Left colon (tissue), 2 donors: Measurements from ENCODE around the gene ARSJ. TPM values are rescaled to one million over a fixed set of nuclear protein-coding genes. Genes with fewer than 3 reads are reported as not detected.

Experiments
- ATAC-seq: fragments of 200-7000 bp; cut with Tn5 transposase; one replicate; pipeline ENCODE4 v1.9.1; 2020; ENCODE audit warnings: mild to moderate bottlenecking, moderate library complexity
- DNase-seq, 2 donors: peaks; one replicate each; pipeline ENCODE4 v3.0.0-alpha.2; 2020
- intact Hi-C, 2 donors: fragments of 100-400 bp; cut with DNase I in 1 of 2; cut with micrococcal nuclease in 1 of 2; formaldehyde crosslinking; loops; one replicate each; pipeline versions ENCODE4 v1.11.2 to v1.14.0; 2022; cut with DNase I, micrococcal nuclease
- total RNA-seq, 2 donors: library from RNA; stranded (reverse); fragmentation: NEBNext Ultra II Directional; extraction: Animal tissue kit (Norgen Biotek cat#: 25700); gene quantifications; one replicate each; pipeline ENCODE4 v1.2.1, GENCODE V29; 2021
- donor health status: DM: no; HTN: no; CAD: no.
- donor health status: DM: yes; HTN: yes; CAD: no.

The ARSJ gene
- total RNA-seq, 2 donors from 2014 or later = 9.3 to 10.6 TPM

DNA sequence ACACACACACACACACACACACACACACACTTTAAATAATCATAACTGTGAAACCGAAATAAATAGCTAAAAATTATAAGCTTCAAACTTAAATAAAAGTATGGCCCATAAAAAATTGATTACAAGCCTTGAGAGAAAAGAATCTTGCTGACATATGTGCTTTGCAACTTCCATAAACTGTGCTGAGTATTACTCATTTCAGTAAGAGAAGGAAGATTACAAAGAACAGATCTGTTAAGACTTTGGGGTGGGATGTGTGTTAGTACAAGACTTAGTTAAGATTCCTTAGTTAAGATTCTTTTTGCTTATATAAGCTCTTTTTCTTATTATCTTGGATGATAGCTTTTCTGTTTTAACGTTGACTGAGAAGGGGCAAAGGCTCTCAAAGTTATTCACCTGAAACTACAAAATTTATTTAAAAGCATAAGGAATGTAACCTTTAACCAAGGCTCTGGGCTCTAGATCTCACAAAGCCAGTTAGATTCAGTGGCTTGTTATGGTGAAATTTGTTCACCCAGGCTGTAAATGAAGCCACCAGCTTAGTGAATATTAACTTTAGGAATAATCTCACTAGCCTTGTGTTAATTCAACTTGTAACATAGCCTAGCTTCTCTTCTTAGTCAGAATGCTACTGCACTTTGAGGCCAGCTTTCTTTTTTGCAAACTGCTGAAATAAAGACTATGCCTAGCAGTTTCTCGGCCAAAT lies 58.2 kb downstream of the ARSJ start:
- intact Hi-C loops = no loop called here
- ATAC-seq (no peak), DNase-seq (no peak)

DNA sequence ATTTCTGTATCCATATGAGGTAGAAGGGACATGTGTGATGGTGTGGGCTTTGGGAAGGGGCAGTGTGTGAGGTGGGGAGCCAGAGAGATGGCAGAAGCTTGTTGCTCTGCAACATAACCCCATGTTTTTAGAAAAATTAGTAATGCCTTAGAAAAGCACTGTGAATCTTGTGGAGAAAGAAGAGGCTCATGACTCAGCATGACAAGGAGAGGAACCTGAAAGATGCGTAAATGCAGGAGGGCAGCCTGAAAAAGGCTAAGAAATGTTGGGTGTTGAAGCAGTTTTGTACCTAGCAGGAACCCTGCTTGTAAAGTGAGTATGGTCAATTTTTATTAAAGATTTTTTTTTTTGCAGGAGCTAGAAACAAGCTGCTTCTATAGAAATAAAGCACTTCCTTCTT lies 59.8 kb downstream of the ARSJ start:
- ATAC-seq (no peak), DNase-seq (no peak)
- intact Hi-C loops = no loop called here

DNA sequence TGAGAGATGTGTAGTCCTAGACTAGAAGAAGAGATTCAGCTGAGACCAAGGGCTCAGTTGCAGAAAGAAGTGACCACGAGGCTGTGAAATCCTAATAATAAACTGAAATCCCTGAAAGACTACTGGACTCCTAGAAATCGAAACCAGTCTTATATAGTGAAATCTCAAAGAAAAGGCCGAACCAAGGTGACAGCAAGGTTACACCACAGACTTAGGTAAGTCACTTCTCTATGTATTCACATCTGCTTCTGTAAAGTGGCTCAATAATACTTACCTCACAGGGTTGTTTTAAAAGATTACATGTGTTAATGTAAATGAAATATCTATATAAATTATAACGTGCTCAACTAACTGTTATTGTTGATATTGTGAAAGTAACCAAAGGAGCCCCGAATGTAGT lies 60.3 kb downstream of the ARSJ start:
- ATAC-seq = no peak
- intact Hi-C loops = no loop called here
- no peak for DNase-seq

DNA sequence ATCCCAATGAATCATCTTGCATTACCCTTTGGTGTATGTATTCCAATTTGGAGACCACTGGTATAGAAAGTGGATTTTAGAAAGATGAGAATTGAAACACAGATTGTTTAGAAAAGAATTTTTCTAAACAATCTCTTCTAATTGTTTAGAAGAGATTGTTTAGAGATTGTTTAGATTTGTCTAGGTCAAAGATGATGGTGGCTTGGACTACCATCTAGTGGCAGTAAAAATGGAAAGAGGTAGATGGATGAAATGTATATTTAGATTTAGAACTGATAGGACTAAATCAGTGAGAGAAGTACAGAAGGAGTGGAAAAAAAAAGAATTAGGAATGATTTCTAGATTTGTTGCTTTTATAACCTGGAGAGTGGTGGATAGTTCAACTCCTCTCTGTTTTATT lies 70.6 kb downstream of the ARSJ start:
- intact Hi-C loops = no loop called here
- no peak for DNase-seq

DNA sequence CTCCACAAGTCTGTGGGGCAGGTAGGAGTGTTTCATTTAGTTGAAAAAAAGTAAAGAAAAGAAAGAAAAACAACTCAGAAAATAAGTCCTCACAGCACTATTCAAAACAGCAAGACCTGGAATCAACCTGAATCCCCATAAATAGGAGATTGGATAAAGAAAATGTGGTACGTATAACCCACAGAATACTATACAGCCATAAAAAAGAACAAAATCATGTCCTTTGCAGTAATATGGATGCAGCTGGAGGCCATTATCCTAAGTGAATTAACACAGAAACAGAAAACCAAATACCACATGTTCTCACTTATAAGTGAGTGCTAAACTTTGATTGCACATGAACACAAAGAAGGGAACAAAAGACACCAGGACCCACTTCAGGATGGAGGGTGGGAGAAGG lies 71.9 kb downstream of the ARSJ start:
- DNase-seq (no peak), ATAC-seq (no peak)
- intact Hi-C loops = no loop called here

More for the DNA sequence above, 70.6 kb downstream of the ARSJ start:
- no peak for ATAC-seq

DNA sequence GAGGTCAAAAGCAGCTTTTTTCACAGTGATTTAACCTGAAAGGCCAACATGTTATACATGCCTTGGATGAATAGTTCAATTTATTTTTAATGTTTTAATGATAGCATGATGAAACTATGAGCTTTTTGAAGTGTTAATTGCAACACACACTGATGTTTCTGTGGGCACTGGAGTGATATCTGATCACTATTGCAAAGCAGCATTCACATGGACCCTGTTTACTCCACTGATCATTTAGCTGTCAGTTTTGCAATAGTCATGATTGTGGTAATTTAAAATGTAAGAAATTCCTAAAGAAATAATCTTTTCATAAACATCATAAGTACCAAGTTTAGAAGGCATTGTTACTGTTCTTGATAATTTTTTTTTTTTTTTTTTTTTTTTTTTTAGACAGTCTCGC lies 74.1 kb downstream of the ARSJ start:
- no peak for DNase-seq
- intact Hi-C loops = no loop called here
- no peak for ATAC-seq

DNA sequence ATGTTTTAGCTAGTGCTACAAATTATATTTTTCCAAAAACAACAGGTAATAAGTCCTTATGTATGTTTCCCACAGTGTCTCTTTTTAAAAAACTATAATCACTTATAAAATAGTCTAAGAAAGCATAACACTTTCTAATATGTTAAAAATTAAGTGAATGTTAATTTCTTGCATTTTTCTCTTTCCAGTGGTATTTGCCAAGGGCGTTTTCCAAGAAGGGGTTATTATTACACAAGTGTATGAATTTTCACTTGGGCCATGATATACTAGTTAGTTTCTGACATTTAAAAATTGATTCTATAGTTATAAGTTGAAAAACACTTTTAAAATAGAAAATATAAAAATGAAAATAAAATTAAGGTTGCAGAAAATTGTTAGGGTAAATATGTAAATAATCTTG lies 74.6 kb downstream of the ARSJ start:
- intact Hi-C loops = no loop called here
- ATAC-seq (no peak), DNase-seq (no peak)

DNA sequence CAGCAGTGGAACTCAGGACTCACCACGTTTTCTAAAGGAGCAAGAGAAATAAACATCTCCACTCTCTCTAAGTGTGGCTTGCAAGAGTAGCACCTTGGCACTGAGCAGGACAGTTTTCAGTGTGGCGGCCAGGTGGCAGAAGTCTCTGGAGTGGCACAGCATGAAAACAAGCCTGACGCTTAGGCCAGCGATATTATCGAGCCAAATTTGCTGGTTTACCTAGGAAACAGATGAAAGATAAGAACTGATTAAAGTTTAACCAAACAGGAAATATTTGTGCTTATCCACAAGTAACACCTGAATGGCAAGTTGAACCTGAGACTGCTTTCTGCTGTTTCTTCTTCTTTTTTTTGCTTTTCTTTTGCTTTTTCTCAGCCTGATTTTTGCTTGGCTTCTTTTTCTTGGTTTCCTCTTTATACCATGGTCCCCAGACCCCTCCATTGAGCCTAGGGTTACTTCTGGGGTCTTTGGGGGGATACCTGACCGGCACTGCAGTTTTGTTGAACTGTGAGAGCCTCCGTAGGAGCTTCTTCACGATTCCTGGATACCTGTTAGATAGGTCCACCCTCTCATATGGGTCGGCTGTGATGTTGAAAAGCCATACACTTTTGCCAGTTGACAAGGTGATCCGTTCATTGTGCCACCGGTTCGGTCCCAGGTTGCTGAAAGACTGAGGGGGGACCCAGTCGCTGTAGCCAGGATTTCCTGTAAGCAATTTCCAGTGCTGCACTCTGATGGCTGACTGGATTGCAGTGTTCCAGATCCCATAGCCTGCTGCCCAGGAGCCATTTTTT lies 77.3 kb downstream of the ARSJ start:
- DNase-seq (peak; percentile 71 to 72), ATAC-seq (peak; percentile 100)
- intact Hi-C loops = no loop called here

DNA sequence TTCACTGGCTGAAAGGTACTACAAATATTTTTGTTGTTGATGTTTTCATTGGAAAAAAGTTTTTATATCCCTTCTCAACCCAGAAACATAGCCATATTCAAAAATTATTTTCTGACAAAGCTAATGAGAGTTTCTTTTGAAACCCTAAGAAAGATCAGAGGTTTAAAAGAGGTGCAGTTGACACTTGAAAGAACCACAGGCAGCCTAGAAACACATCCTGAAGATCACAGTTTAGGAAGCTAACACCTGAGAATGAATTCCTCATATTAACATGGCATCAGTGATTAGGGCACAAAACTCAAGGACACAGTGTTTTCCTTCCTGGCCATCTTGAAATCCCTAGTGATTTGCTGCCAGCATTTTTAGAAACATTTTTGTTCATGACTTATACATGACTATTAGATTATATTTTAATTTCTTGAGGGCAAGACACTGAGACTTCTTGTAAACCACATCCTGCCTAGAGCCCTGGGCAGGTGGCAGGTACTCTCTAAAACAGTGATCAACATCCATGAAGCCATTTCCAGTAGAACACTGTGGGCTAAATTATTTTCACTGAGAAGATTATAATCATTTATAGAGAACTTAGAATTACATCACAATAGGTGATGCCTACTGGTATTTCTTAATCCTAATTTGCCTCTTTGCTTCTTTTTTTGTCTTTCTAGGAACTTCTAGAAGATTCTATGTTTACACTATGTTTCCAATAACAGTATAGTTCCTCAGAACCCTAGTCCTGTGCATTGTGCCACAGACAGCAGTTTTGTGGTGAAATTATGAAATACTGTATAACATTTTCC lies 80.0 kb downstream of the ARSJ start:
- ATAC-seq = no peak
- no peak for DNase-seq
- intact Hi-C loops = no loop called here

DNA sequence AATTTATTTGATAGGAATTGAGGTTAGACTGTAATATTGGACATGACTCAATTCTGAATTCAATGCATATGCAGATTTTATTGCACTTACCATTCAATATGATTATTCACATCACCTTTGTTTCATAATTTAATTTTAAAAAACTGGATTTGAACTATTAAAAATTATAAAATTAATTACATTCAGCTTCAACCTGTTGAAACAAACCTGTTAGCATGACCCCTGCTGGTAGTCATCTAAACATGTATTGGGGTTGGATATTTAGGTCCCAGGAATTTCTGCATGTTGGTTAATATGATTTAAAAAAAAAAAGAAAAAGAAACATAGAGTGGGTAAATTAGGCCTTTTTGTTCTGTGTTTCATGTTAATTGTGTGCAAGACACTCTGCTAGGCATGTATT lies 85.9 kb downstream of the ARSJ start:
- DNase-seq (no peak), ATAC-seq (no peak)
- intact Hi-C loops = no loop called here

DNA sequence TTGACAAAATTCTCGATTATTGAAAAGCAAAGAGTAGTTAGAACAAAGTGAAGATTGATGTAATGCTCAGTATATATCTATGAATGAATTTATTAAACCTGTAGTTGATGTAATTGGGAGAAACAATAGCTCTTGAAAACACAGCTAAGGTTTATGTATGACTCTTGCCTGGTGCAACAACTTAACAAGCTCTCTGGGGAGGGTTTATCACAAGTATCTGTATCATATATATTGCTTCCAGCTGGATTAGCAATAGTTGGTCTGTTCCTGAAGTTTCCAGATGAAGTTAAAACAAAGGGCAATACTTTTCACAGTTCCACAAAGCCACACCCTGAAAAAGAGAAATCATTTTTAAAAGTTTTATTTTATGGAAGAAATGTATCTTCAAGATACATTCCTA lies 91.4 kb downstream of the ARSJ start:
- ATAC-seq (no peak), DNase-seq (no peak)
- intact Hi-C loops = no loop called here

DNA sequence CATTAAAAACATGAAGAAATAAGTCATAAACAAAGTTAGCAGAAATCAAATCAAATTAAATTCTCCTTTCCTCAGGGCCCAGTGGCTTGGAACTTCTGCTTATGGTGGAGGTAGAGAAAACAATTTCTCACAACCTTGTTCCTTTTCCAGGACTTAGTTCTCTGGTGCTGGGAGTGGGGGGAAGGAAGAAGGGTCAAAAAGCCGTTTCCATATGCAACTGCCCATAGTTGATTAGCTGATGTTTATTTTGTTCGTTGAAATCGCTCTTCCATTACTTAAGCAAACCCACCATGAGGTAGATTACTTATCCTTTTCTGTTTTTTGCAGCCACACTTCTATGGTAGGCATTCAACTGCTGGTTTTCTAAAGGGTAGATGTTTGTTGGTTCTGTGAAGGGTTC lies 94.2 kb downstream of the ARSJ start:
- DNase-seq = no peak
- ATAC-seq = no peak
- intact Hi-C loops = no loop called here

DNA sequence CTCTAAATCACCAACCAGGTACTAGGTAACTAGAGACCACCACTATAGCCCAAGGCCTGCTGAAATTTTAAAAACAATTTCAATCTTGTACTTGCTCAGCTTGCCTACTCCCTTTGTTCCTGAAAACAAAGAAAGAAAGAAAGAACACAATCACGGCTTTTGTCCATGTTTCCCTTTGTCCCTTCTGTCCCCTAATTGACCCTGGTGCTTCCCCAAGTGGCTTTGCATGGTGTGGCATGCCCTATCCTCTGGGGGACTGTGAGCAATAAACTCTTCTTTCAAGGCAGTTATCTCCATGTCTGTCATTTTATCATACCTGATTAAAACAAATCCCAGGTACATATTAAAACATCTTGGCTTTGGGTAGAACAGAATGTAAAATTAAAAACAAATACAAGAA lies 94.8 kb downstream of the ARSJ start:
- intact Hi-C loops = no loop called here
- no peak for ATAC-seq
- DNase-seq = no peak

DNA sequence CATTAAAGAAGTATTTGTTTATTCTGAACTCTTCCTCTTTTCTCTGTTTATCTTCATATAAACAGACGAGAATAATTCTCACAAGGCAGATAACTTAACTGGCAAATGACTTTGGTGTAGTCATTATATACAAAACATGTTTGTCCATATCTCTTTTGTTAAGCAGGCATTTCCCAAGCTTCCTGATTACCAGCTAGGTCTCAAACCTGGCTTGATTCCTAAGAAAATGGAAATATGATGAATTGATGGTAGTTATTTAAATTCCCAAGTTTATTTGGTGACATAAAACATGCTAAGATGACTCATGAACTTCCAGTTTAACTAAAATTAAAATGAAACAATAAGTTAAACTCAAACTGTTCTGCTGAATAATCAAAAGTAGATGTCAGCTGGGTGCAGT lies 96.8 kb downstream of the ARSJ start:
- intact Hi-C loops = no loop called here
- no peak for DNase-seq
- ATAC-seq = no peak

DNA sequence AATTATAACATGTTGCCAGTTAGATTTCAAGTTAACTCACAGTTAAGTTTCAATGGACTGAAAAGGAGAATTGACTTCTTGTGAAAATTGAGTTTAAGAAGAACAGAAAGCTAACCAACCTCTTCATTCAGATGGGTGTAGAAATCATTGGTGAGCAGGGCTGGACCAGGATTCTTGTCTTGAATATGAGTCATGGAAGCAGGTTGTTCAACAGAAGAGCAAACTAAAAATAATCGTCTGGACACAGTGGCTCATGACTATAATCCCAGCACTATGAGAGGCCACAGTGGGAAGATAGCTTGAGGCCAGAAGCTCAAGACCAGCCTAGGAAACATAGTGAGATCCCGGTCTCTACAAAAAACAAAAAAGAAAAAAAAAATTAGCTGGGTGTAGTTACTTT lies 98.2 kb downstream of the ARSJ start:
- ATAC-seq (no peak), DNase-seq (no peak)
- intact Hi-C loops = no loop called here

DNA sequence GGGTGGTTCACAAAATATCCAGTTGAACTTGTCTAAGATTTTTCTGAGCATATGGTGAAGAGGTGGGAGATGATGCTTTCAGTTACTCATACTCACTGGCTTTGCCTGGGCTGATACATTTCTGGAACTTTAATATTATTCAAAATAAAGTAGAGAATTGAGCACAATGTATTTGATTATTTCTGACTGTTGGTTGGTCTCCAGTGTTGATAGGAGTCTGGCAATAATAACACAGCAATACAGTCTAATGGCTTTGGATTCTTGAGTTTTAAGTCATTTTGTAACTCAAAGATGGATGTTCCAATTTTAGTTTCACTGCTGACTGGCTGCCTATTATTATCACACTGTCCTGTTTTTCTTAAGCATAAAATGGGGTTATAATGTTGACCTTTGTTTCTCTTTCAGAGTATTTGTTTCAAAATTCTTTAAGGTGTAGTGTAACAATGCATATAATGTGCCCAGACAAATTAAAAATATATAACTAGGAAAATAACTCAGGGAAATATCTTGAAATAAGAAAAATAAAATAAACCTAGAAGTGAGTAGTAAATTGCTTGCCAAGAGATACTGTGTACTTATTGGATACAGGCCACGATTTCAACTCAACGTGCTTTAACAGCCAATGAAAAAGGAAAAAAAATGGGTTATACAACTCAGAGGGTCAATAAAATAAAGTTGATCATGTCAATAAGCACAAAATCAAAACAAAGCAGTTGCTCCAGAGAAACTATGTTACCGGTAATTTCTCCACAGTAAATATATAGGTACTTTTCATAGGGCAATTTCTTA lies 99.0 kb downstream of the ARSJ start:
- intact Hi-C loops = no loop called here
- ATAC-seq = no peak
- no peak for DNase-seq

DNA sequence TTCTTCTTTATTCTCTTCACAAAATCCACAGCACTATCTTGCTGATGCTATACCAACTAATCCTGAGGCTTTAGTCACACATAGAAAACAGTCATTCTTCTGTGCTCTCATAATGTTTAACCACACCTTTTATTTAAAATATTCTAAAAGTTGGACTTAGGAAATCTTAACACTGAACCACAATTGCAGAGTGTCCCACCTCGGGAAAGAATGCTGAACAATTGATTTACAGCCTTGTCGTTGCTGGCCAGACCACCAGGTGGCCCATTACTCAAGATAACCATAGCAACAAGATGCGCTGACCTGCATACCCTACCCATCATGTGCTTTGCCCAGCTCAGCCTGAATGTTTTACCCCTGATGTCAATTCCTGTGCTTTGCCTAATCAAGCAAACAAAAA lies 100.8 kb downstream of the ARSJ start:
- intact Hi-C loops = no loop called here
- DNase-seq (no peak), ATAC-seq (no peak)

DNA sequence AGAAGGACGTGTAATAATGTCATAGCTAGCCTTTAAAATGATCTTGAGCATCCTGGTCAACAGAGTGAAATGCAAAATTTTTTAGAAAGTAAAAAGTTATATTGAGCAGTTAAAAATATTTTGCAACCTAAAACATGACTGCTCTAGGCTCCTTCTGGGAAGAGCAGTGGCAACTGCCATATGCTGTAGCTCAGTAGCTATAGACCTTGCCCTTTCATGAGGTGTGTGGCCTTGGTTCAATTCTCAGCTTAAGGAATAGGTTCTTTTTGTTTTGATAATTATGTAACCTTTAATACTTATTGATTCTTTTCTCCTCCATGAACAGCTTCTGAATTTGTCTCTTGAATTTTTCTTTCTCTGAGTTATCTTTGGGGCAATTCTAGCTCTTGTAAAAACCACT lies 105.0 kb downstream of the ARSJ start:
- intact Hi-C loops = no loop called here
- ATAC-seq (no peak), DNase-seq (no peak)

DNA sequence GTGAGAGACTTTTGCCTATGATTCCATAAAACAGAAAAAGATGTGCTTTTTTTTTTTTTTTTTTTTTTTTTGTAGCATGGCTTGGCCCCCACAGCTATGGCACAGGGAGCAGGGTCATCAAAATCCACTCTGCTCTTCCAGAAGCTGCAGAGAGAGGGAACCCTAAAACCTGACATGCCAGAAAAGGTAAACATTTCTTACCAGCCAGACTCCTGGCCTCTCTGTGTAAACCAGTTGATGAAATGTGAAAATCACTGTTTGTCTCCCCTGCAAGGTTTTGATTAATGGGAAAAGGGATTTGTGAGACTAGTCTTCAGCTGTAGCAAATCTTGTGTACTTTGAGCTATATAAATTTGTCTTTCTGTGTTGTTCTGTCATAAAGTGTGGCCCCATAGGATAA lies 105.9 kb downstream of the ARSJ start:
- no peak for ATAC-seq
- no peak for DNase-seq
- intact Hi-C loops = no loop called here
